Astrocyte (in vitro differentiated cells and primary cell): Measurements from ENCODE around the gene CPAMD8.

Experiments
- CTCF ChIP-seq: IDR thresholded peaks from 2 replicates; pipeline ENCODE4 v1.5.1; 2011; ENCODE audit warnings: low read depth, mild to moderate bottlenecking, inconsistent platforms, low read length, moderate library complexity; ENCODE audit not compliant: insufficient read depth
- EZH2 ChIP-seq: IDR thresholded peaks from 2 replicates; pipeline ENCODE4 v1.6.1; 2012; ENCODE audit warnings: mild to moderate bottlenecking, low read length, inconsistent platforms; ENCODE audit not compliant: insufficient read depth

GRCh38 chr19:16882146-16882545 lies 144.5 kb downstream of the CPAMD8 start:
- TF ChIP-seq CTCF (no peak), EZH2 (no peak)
